ENCODE data around the gene TMPRSS5.

DNA sequence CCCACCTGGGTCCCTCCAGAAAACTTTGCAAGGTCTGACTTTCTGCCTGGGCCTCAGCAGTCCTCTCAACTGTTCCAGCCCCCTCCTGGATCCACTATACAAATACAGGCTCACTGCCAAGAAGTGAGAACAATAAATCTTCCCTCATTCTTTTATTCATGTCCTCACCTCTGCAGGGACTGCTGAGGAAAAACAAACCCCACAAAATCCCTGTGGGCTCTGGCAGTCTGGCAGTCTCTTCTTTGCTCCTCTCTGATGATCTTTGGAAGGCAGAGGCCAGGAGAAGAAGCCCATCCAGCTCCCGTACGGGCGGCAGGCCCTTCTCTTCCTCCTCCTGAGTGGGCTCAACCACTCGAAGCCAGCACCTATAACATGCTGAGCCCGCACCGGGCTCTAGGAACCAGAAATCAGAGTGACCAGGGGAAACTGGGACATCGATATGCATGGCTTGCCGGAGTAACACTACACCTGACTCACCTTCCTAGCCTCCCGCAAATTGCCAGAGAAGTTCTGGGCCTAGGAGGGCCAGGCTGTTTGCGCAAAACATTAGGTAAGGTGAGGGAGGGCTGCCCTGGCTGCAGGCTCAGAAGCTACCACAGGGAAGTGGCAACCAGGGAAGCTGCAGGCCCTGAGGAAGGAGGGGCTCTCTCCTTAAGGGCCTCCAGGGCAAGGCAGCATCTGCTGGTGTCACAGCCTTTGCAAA is 24.2 kb downstream of the TMPRSS5 start:
- TF ChIP-seq, protein P1, sequence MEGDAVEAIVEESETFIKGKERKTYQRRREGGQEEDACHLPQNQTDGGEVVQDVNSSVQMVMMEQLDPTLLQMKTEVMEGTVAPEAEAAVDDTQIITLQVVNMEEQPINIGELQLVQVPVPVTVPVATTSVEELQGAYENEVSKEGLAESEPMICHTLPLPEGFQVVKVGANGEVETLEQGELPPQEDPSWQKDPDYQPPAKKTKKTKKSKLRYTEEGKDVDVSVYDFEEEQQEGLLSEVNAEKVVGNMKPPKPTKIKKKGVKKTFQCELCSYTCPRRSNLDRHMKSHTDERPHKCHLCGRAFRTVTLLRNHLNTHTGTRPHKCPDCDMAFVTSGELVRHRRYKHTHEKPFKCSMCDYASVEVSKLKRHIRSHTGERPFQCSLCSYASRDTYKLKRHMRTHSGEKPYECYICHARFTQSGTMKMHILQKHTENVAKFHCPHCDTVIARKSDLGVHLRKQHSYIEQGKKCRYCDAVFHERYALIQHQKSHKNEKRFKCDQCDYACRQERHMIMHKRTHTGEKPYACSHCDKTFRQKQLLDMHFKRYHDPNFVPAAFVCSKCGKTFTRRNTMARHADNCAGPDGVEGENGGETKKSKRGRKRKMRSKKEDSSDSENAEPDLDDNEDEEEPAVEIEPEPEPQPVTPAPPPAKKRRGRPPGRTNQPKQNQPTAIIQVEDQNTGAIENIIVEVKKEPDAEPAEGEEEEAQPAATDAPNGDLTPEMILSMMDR (IDR thresholded peaks at IDR 0.05) = no peak
- TF ChIP-seq EZH2phosphoT487 (IDR thresholded peaks at IDR 0.05) = no peak
- TF ChIP-seq EZH2 (IDR thresholded peaks at IDR 0.05) = no peak
